ENCODE measurements around the gene HAND1.

The HAND1 gene

DNA sequence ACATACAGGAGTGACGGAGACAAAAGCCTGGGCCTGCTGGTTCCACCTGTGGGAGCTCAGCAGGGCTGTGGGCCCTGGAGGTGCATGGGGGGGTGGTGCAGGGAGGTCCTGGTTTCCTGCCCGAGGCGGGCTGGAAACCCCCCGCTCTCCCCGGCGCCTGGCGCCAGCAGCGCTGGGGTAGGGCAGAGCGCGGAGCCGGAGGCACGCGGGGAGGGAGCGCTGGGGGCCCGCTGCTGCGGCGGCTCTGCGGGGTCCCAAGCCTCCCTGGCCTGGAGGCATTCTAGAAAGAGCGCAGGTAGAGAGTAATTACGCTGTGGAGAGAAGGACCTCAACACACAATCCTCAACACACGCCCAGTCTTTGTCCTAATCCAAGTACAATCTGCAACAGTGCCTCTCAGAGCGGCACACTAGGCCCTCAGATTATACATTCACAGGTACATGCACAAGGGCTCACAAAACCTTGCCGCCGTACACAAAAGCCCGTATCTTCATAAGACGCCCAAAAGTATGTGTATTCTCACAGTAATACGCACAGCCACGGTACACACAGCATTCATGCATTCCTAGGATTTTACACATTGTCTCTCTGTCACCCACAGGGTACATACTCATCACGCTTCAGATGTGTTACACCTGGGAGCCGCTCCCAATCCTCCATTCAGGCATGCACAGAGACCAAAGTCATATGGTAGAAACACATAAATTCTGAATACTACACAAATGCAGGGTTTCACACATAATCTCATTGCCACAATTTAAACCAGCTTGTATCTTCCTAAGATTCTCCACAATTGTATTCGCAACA lies 2.1 kb upstream of the HAND1 start:
- Histone ChIP-seq H3K27me3 (ENCODE audit: control insufficient read depth, insufficient read depth, low read length) (peaks cover 98% of the 10 kb centered on the region), H3K4me1 (ENCODE audit: control insufficient read depth, insufficient read depth, low read length) (peaks cover 11% of the 10 kb centered on the region), H3K4me3 (ENCODE audit: low read length) (no peak overlapping the region), H3K27ac (ENCODE audit: low read length) (no peak overlapping the region), H3K9me3 (ENCODE audit: control insufficient read depth, insufficient read depth, low read length) (no peaks in the 10 kb centered on the region), H3K36me3 (ENCODE audit: control insufficient read depth, insufficient read depth, low read length) (no peaks in the 10 kb centered on the region)
- DNase-seq (ENCODE audit: low read depth, low spot score) = no peak
- 100% methylated on average over 1 of the region's 31 CpGs for WGBS (ENCODE audit: insufficient coverage, insufficient read length)

DNA sequence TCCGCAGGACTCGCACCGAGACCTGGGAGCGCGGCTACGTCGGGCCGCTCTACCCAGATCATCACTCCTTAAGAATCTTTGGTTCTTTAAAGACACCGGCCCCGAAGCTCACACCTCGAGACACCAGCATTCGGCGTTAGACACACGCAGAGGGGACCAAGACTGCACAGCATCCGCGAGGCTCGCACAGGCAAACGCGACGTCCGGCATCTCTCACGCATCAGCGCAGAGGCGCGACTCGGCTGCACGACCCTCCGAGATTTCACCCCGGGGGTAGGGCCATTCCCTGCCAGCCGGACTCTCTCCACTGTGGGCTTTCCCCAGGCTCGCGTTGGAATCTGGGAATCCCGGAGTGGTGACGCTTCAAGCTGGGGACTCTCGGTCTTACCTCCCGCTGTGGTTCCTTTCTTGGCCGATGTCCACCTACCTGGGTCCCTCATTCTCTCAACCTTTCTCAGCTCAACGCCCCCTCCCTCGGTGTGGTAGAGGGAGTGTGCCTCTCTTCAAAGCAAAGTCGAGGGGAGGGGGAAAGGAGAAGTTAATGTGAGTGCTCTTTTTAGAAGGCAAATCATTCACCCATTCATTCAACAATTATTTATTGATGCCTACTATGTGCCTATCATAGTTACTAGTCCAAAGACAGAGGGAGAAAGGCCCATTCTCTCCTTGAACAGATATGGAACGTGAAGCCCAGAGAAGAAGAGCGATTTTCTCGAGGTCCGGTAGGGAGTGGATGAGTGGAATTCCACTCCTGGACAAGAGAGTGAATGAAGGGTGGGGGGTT lies 1.3 kb upstream of the HAND1 start:
- peaks cover 98% of the 10 kb centered on the region for H3K27me3 ChIP-seq (ENCODE audit: control insufficient read depth, insufficient read depth, low read length)
- H3K4me1 ChIP-seq (ENCODE audit: control insufficient read depth, insufficient read depth, low read length) = peaks cover 11% of the 10 kb centered on the region
- WGBS (ENCODE audit: insufficient coverage, insufficient read length) = no CpG with 5 or more reads among the region's 44 CpGs
- H3K27ac ChIP-seq (ENCODE audit: low read length) = no peak overlapping the region
- no peaks in the 10 kb centered on the region for H3K9me3 ChIP-seq (ENCODE audit: control insufficient read depth, insufficient read depth, low read length)
- H3K4me3 ChIP-seq (ENCODE audit: low read length) = peak overlapping the region; percentile 1; the same call in 1 of the 2 replicates
- DNase-seq (ENCODE audit: low read depth, low spot score) = no peak
- no peaks in the 10 kb centered on the region for H3K36me3 ChIP-seq (ENCODE audit: control insufficient read depth, insufficient read depth, low read length)

DNA sequence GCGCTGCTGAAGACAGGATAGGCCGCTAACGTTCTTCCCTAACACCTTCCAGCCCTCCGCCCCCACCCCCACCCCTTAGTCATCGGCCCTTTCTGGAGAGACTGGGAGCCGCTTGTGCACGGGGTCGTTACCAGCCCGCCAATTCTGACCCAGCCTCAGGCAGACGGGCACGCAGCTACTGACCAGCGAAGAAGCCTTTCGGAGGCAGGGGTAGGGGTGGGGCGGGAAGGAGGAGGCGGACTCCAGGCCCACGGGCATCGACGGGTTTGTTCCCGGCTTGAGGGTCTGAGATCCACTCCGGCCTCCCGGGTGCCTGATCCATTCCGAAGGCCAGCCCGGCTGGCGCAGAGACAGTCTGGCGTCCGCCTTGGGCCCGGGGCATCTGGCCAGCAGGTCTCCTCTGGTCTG lies 729 bp upstream of the HAND1 start:
- H3K36me3 ChIP-seq (ENCODE audit: control insufficient read depth, insufficient read depth, low read length) = no peaks in the 10 kb centered on the region
- peak overlapping the region; percentile 3; the same call in 1 of the 2 replicates for H3K4me3 ChIP-seq (ENCODE audit: low read length)
- DNase-seq (ENCODE audit: low read depth, low spot score) = no peak
- H3K27me3 ChIP-seq (ENCODE audit: control insufficient read depth, insufficient read depth, low read length) = peaks cover 98% of the 10 kb centered on the region
- WGBS (ENCODE audit: insufficient coverage, insufficient read length) = no CpG with 5 or more reads among the region's 27 CpGs
- peaks cover 15% of the 10 kb centered on the region for H3K4me1 ChIP-seq (ENCODE audit: control insufficient read depth, insufficient read depth, low read length)
- no peaks in the 10 kb centered on the region for H3K9me3 ChIP-seq (ENCODE audit: control insufficient read depth, insufficient read depth, low read length)
- no peak overlapping the region for H3K27ac ChIP-seq (ENCODE audit: low read length)

DNA sequence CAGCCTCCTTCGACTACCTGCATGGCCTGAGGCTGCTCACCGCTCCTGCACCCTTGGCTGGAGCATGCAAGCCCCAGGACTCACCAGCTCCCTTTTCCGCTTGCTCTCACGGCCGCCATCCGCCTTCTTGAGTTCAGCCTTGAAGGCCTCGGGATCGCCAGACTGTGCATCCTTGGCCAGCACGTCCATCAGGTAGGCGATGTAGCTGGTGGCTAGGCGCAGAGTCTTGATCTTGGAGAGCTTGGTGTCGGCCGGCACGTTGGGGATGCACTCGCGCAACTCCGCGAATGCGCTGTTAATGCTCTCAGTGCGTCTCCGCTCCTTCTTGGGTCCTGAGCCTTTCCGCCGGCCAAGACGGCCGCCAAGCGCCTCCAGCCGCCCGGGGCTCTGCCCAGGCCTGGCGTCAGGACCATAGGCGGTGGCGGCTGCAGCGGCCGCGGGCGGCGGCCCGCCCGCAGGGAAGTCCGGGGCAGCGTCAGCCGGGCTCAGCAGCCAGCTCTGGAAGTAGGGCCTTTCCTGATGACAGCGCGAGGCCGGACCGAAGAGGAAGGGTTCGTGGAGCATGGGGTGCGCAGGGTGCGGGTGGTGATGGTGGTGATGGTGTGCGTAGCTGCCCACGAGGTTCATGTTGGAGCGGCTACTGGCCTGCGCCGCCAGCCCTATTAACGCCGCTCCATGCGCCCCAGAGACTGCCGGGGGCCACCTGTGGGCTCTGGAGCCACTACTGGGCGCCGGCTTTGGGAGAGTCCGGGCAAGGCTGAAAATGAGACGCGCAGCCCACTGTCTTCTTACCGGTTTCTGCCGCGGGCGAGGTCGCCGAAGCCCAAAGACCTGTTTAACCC lies 424 bp downstream of the HAND1 start:
- peaks cover 98% of the 10 kb centered on the region for H3K27me3 ChIP-seq (ENCODE audit: control insufficient read depth, insufficient read depth, low read length)
- no CpG with 5 or more reads among the region's 68 CpGs for WGBS (ENCODE audit: insufficient coverage, insufficient read length)
- no peaks in the 10 kb centered on the region for H3K9me3 ChIP-seq (ENCODE audit: control insufficient read depth, insufficient read depth, low read length)
- peaks cover 15% of the 10 kb centered on the region for H3K4me1 ChIP-seq (ENCODE audit: control insufficient read depth, insufficient read depth, low read length)
- H3K27ac ChIP-seq (ENCODE audit: low read length) = no peak overlapping the region
- H3K36me3 ChIP-seq (ENCODE audit: control insufficient read depth, insufficient read depth, low read length) = no peaks in the 10 kb centered on the region
- DNase-seq (ENCODE audit: low read depth, low spot score) = no peak
- peak overlapping the region; percentile 26; the same call in 1 of the 2 replicates for H3K4me3 ChIP-seq (ENCODE audit: low read length)

DNA sequence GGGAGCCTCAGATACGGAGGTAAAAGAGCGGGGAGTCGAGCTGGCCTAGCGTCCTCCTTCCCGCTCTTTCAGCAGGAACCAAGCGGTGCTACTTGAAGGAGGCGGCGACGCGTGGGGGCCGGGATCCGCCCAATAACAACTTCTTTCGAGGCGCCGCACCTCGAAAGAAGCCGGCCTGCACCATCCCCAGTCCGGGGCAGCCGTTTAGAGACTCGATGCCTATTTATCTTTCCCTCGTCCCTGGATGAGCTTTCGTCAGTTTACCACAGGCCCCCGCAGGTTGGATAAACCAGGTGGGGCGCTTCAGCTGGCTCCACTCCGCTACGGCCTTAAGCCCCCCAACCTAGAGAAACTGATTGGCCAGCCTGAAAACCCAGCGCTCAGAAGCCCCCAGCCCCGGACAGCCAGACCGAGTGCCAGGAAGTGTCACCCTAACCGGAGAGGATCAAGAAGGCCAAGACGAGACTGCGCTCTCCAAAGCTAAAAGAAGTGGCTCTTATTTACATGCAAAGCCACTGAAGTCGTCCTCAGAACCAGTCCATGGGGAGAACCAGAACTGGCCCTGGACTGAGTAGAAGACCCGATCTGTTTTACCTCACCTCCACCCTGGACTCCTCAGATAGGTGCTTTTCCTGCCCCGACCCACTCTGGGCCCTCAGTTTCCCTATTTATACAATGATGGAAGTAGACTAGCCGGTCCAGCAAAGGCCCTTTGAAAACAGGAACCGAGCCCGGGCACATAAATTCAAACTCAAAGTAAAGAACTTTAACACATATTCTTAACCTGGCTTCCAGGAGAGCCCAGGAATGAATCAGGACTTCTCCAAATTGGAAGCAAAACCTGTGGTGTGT lies 1.4 kb downstream of the HAND1 start:
- no peak overlapping the region for H3K27ac ChIP-seq (ENCODE audit: low read length)
- no peaks in the 10 kb centered on the region for H3K36me3 ChIP-seq (ENCODE audit: control insufficient read depth, insufficient read depth, low read length)
- WGBS (ENCODE audit: insufficient coverage, insufficient read length) = no CpG with 5 or more reads among the region's 38 CpGs
- H3K27me3 ChIP-seq (ENCODE audit: control insufficient read depth, insufficient read depth, low read length) = peaks cover 92% of the 10 kb centered on the region
- no peak overlapping the region; the same call in 1 of the 2 replicates for H3K4me3 ChIP-seq (ENCODE audit: low read length)
- H3K4me1 ChIP-seq (ENCODE audit: control insufficient read depth, insufficient read depth, low read length) = peaks cover 13% of the 10 kb centered on the region
- H3K9me3 ChIP-seq (ENCODE audit: control insufficient read depth, insufficient read depth, low read length) = no peaks in the 10 kb centered on the region
- no peak for DNase-seq (ENCODE audit: low read depth, low spot score)

DNA sequence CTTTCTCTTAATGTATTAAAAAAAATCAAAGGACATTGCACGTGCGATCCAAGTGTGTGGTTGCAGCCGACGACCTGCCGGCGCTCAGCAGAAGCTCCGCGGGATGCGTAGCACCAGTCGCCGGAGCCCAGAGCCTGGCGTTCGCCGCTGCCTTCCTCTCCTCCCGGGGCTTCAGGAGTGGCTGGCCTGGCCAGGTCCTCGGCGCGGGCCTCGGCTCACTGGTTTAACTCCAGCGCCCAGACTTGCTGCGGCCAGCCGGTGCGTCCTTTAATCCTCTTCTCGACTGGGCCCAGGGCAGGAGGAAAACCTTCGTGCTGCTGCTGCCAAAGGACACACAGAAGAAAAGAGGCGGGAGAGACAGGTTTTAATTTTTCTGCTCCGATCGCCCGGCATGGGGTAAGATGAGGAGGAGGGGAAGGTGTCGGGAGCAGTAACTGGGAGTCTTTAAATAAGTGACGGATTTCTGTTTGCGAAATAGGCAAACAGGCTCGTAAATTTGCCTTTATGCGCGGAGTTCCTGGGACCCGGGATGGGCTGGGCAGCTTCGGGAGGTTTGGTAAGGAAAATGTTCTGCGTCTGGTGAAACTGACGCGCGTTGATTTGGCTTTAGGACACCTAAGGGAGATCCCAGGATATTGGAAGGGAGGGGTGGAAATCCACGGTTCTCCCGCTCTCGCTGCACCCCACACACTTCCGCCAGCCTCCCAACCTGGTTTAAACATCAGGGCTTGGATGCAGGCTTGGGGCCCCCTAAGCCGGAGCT lies 2.3 kb downstream of the HAND1 start:
- no peaks in the 10 kb centered on the region for H3K36me3 ChIP-seq (ENCODE audit: control insufficient read depth, insufficient read depth, low read length)
- H3K9me3 ChIP-seq (ENCODE audit: control insufficient read depth, insufficient read depth, low read length) = no peaks in the 10 kb centered on the region
- no peak overlapping the region; the same call in 1 of the 2 replicates for H3K4me3 ChIP-seq (ENCODE audit: low read length)
- H3K27ac ChIP-seq (ENCODE audit: low read length) = no peak overlapping the region
- no peak for DNase-seq (ENCODE audit: low read depth, low spot score)
- WGBS (ENCODE audit: insufficient coverage, insufficient read length) = no CpG with 5 or more reads among the region's 46 CpGs
- peaks cover 92% of the 10 kb centered on the region for H3K27me3 ChIP-seq (ENCODE audit: control insufficient read depth, insufficient read depth, low read length)
- peaks cover 13% of the 10 kb centered on the region for H3K4me1 ChIP-seq (ENCODE audit: control insufficient read depth, insufficient read depth, low read length)

DNA sequence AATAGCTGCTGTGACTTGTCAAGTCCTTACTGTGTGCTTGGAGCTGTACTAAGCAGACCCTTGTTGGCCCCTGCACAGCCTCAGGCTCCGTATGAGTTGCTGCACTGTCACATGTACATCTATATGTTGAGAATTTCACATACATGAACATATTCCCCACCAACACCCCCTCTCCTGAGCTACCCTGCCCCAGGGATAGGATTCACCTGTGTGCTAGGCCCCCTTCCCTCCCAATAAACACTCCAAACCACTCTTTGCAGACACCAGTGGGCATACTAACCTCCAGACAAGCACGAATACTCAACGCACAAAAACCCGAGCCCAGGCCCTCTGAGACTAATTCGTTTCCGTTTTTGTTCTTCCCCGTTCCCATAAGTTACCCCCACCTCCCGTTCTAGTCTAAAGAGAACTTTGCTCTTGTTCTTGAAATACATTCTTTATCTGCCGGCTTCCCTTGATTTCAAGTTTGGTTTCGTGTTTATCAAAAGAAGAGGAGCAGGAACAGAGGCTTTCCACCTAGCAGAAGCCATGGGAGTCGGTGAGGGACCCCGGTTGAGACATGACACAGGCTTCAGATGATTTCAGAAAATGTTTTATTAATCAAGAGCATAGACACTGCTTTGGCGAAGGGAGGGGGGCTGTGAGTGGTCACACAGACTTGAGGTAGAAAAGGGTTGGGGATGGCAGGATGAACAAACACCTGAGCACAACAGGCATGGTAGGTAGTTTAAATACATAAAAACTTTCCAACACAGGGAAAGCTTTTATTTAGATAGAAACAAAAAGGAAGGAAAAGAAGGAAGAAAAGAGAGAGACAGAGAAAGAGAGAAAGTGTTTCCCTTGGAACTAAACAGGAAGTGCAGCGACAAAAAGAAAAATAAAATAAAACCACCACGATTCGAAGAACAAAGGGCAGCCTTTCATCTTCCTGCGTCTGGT lies 3.4 kb downstream of the HAND1 start:
- Histone ChIP-seq H3K4me3 (ENCODE audit: low read length) (no peak overlapping the region), H3K9me3 (ENCODE audit: control insufficient read depth, insufficient read depth, low read length) (no peaks in the 10 kb centered on the region), H3K27ac (ENCODE audit: low read length) (no peak overlapping the region), H3K36me3 (ENCODE audit: control insufficient read depth, insufficient read depth, low read length) (no peaks in the 10 kb centered on the region), H3K27me3 (ENCODE audit: control insufficient read depth, insufficient read depth, low read length) (peaks cover 89% of the 10 kb centered on the region), H3K4me1 (ENCODE audit: control insufficient read depth, insufficient read depth, low read length) (peaks cover 13% of the 10 kb centered on the region)
- no peak for DNase-seq (ENCODE audit: low read depth, low spot score)
- WGBS (ENCODE audit: insufficient coverage, insufficient read length) = no CpG with 5 or more reads among the region's 17 CpGs

DNA sequence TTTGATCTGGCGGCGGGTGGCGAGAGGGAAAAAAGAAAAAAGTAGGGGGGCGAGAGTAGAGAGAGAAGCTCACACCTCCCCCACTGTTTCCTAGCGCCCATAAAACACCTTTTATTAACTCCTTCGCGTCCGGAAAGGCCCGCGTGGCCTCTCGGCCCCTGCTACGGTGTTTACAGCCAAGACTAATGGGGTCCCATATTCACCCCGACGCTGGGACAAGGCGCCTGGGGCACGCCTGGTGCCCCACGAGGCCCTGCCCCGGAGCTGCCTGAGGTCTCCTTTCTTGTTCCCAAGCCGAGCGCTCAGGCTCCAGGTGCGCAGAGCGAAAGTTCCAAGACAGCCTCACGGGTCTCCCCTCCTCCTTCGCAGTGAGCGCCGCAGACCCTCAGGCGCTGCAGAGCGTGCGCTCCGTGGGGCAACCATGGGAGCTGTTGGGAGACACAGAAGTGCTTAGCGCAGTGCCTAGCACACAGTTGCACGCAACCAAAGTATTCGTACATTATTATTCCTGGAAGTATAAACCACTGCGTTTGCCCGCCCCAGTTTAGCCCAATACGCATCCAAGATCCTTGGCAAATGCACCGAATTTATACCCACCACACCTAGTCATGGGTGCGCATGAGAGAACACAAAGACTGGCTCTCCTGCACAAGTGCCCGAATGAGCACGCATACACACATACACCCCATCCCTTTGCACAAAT lies 4.3 kb downstream of the HAND1 start:
- peaks cover 8% of the 10 kb centered on the region for H3K4me1 ChIP-seq (ENCODE audit: control insufficient read depth, insufficient read depth, low read length)
- no CpG with 5 or more reads among the region's 40 CpGs for WGBS (ENCODE audit: insufficient coverage, insufficient read length)
- no peaks in the 10 kb centered on the region for H3K36me3 ChIP-seq (ENCODE audit: control insufficient read depth, insufficient read depth, low read length)
- peak overlapping the region; percentile 16; the same call in 1 of the 2 replicates for H3K4me3 ChIP-seq (ENCODE audit: low read length)
- H3K27me3 ChIP-seq (ENCODE audit: control insufficient read depth, insufficient read depth, low read length) = peaks cover 86% of the 10 kb centered on the region
- H3K27ac ChIP-seq (ENCODE audit: low read length) = no peak overlapping the region
- DNase-seq (ENCODE audit: low read depth, low spot score) = no peak
- H3K9me3 ChIP-seq (ENCODE audit: control insufficient read depth, insufficient read depth, low read length) = no peaks in the 10 kb centered on the region
